GM15510 (cell line): ENCODE results near the gene NACC2.

Source experiments
- POLR2A ChIP-seq: IDR thresholded peaks from 3 replicates; pipeline ENCODE4 v1.6.1; 2011; ENCODE audit warnings: borderline replicate concordance; ENCODE audit not compliant: insufficient read length; ENCODE audit errors: extremely low read depth

Gene NACC2

GRCh38 chr9:136026266-136026942, 68.7 kb downstream of the NACC2 start:
- no peak for TF ChIP-seq POLR2A

- no peak for TF ChIP-seq POLR2A
These were observed 69.6 kb downstream of the NACC2 start for GRCh38 chr9:136025481-136025880.

GRCh38 chr9:136024696-136025316, 70.3 kb downstream of the NACC2 start:
- TF ChIP-seq POLR2A = no peak

GRCh38 chr9:136024286-136024685, 70.8 kb downstream of the NACC2 start:
- TF ChIP-seq POLR2A = no peak

GRCh38 chr9:136023410-136024225, 71.5 kb downstream of the NACC2 start:
- no peak for TF ChIP-seq POLR2A

GRCh38 chr9:136022731-136023409, 72.2 kb downstream of the NACC2 start:
- no peak for TF ChIP-seq POLR2A

- no peak for TF ChIP-seq POLR2A
These were observed 73.0 kb downstream of the NACC2 start for GRCh38 chr9:136021872-136022681.

- TF ChIP-seq POLR2A = no peak
These were observed 73.8 kb downstream of the NACC2 start for GRCh38 chr9:136021171-136021871.

GRCh38 chr9:136020671-136021070, 74.4 kb downstream of the NACC2 start:
- no peak for TF ChIP-seq POLR2A

- no peak for TF ChIP-seq POLR2A
These were observed 74.9 kb downstream of the NACC2 start for GRCh38 chr9:136020206-136020605.

- no peak for TF ChIP-seq POLR2A
These were observed 75.4 kb downstream of the NACC2 start for GRCh38 chr9:136019681-136020060.

GRCh38 chr9:136019041-136019680, 75.9 kb downstream of the NACC2 start:
- no peak for TF ChIP-seq POLR2A
